CD4-positive, alpha-beta T cell treated with Interleukin-4 for 4 hours (primary cell): ENCODE measurements around the gene SIRT2.
A peak's percentile ranks its signal among the peaks of the same experiment; 100 is the strongest.
"Not testable (repeated sequence)": the region's sequence is repeated elsewhere in the genome, so short reads cannot be mapped to it uniquely, and the experiment has no call there.

Experiments
- DNase-seq: peaks from one replicate; pipeline ENCODE4 v3.0.0-alpha.2; 2020

The SIRT2 gene

DNA sequence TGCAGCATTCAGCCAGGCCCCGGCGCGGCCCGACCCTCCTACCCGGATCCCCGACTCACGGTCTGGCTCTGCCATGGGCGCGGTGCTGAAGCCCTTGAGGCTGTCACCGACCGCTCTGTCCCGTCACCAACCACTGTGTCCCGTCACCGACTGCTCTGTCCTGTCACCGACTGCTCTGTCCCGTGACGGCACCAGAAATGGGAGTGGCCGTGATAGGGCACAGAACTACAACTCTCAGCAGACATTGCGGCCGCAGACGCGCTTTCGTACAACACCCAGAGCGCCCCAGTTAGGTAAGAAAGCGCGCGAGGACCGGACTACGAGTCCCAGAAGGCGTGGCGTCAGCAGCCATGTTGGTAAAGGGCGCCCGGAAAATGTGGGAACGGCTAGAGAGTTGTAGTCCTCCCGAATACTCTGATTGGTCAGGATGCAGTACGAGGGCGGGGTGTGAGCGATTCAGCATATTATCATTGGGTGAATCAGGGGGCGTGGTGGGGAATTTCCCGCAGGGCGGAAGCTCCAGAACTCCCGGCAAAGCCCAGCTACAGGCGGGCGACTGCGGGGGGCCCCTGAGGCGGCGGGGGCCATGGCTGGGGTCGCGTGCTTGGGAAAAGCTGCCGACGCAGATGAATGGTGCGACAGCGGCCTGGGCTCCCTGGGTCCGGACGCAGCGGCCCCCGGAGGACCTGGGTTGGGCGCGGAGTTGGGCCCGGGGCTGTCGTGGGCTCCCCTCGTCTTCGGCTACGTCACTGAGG is at the start of gene SIRT2, which contains the start of gene NFKBIB:
Gene SIRT2, minus strand, starts transcription at position 172 of the 755 bp plus-strand sequence. Its CDS starts 97 bp downstream, at position 75.
Gene NFKBIB, plus strand, starts transcription at position 523 of the 755 bp plus-strand sequence. Its CDS starts 64 bp downstream, at position 587.
- peak; percentile 100 for DNase-seq

DNA sequence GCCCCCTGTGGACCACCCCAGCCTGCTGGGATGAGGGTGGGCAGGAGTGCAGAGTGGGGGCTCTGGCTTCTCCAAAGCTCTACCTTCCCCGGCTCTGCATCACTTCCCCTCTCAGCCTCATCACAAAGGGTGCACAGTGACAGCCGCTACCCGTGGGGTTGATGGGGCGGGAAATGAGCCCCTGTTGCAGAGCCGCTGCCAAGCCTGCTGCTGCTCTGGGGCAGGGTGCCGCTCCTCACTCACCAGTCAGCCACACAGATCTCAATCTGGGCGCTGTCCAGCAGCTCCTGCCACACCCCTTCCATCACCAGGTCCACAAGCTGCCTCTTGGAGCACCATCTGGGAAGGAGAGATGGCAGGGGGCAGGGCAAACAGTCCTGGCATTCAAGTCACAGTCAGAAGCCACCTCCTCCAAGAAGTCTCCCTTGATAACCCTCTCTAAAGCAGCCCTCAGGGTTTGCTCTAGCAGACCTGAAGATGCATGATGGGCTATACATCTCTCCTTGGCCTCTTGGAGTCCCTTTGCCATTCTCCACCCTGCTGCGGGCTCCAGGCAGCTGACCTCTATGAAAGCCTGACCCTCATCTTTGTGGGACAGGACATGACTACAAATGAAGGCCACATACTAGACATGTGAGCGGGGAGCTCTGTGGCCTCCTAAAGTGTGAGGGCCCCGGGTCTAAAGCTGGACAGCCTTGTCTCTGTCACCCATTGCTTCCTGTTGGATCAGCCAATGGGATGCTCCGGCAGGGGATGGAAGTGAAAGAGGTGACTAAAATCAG is 47.0 kb upstream of the SIRT2 start:
- DNase-seq: no peak

DNA sequence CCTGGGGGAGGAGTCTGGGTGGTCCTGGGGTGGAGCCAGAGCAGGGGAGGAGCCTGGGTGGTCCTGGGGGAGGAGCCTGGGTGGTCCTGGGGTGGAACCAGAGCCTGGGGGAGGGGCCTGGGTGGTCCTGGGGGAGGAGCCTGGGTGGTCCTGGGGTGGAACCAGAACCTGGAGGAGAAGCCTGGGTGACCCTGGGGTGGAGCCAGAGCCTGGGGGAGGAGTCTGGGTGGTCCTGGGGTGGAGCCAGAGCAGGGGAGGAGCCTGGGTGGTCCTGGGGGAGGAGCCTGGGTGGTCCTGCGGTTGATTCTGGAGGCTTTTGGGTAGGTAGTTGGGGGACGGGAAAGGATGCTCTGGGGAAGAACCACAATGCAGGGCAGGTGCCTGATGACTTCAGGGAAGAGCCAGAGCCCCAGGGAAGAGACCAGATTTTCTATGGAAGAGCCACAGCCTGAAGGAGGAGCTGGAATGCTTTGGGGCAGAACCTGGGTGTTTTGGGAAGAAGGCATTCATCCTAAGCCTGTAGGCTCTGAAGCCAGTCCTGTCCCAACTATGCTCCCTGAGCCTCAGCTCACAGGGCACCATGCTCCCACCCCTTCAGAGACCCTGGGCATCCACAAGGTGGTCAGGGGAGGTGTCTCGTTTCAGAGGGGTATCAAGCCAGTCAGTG is 46.3 kb upstream of the SIRT2 start:
- DNase-seq: no peak

DNA sequence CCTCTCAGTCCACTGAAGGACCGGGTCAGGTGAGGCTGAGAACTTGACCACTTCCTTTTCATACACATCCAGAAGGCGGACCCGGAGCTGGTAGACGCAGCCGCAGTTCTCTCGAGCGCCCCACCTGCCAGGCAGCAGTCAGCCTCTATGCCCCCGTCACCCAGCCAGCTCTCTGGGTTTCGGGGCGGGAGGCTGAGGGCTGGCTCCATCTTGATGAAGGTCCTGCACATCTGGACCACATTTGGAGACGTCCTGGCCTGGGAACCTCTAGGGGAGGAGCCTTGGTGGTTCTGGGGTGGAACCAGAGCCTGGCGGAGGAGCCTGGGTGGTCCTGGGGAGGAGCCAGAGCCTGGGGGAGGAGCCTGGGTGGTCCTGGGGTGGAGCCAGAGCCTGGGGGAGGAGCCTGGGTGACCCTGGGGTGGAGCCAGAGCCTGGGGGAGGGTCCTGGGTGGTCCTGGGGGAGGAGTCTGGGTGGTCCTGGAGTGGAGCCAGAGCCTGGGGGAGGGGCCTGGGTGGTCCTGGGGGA is 45.6 kb upstream of the SIRT2 start:
- DNase-seq: no peak

DNA sequence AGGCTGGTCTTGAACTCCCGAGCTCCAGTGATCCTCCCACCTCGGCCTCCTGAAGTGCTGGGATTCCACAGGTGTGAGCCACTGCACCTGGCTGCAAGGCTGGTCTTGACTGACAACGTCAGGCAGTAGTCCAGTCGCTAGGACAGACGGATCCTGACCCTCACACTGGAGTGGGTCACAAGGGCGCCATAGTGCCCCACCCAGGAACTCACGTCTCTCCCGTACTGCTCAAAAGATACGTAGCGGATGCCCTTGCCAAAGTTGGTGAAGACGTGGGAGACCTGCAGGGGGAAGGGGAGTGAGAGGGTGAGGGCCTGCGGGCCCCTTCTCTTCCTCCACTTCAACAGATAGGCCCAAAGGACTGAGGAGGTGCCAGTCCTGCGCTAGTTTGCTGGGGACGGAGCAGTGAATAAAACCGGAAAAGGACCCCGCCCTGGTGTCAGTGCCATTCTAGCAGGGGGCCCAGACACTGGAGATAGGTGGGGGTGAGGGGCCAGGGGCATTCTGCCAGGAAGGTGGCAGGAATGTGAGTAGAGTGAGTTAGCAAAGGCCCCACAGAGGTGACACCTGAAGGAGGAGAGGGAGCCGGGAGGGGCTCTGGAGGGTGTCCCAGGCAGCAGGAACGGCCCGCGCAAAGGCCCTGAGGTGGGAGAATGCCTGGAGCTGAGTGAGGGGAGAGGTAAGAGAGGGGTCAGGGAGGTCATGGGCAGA is 43.2 kb upstream of the SIRT2 start:
- no peak for DNase-seq

DNA sequence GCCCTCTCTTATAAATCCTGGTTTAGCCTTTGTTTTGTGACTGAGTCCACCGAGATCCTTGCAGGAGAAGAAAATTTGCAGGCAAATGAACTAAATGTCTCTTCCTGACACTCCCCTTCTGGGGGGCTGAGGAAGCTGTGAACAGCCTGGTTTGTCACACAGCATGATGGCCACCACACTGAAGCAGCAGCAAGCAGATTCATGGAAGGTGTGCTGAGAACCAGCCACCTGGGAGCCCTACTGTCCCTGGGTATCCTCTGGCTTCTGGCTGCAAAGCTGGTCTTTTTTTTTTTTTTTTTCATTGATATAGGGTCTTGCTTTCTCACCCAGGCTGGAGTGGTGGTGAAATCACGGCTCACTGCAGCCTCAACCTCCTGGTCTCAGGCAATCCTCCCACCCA is 42.6 kb upstream of the SIRT2 start:
- DNase-seq: no peak

DNA sequence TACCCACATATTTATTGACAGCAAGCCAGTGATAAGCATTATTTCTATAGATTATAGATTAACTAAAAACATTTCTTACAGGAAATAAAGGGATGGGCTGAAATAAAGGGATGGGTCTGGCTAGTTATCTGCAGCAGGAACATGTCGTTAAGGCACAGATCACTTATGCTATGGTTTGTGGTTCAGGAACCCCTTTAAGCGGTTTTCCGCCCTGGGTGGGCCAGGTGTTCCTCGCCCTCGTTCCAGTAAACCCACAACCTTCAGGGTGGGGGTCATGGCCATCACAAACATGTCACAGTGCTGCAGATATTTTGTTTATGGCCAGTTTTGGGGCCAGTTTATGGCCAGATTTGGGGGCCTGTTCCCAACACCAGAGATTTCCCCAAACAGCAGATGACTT is 42.0 kb upstream of the SIRT2 start:
- not testable (repeated sequence) for DNase-seq

DNA sequence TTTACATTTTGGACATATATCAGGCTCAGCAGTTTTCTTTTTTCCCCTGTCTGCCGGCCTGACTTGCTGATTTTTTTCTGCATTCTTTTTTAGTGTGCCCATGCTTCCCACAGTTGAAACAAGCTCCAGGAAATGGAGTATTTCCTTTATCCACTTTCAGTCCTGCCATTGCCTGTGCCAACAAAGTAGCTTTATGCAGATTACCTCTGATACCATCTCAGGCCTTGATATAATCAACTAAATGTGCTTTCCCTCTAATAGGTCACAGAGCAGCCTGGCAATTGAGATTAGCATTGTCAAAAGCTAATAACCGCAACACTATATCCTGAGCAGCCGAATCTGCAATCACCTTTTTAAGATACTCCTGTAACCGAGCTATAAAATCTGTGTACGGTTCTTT is 40.5 kb upstream of the SIRT2 start:
- no peak for DNase-seq

DNA sequence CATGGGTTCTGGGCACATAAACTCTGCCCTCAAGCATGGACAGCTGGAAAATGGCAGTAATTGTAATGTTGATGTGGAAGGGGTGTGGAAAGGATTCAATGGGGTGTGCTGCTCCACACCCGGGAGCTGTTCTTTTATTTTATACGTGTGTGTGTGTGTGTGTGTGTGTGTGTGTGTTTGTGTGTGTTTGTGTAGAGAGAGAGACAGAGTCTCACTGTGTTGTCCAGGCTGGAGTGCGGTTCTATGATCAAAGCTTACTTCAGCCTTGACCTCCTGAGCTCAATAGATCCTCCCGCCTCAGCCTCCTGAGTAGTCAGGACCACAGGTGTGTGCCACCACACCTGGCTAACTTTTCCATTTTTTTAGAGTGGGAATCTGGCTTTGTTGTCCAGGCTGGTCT is 34.1 kb upstream of the SIRT2 start:
- DNase-seq: no peak

DNA sequence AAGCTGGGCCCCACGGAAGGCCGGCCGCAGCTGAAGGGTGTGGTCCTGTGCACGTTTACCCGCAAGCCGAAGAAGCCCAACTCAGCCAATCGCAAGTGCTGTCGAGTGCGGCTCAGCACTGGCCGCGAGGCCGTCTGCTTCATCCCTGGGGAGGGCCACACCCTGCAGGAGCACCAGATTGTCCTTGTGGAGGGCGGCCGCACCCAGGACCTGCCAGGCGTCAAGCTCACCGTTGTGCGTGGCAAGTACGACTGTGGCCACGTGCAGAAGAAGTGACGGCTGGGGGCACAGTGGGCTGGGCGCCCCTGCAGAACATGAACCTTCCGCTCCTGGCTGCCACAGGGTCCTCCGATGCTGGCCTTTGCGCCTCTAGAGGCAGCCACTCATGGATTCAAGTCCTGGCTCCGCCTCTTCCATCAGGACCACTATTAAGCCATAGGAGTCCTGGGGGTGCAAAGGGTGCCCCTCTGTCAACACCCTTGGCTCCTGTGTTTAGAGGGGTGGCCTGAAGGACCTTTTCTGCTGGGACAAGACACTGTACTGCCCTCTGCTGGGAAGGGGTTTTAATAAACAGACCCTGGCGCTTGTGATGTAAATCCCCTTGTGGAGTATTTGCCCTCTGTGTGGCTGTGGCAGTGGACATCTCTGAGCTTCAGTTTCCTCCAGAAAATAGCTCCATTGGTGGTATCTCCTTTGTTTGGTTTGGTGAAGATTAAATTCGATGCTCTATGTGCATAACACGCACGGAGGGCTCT is 33.2 kb upstream of the SIRT2 start:
- peak; percentile 47 for DNase-seq

DNA sequence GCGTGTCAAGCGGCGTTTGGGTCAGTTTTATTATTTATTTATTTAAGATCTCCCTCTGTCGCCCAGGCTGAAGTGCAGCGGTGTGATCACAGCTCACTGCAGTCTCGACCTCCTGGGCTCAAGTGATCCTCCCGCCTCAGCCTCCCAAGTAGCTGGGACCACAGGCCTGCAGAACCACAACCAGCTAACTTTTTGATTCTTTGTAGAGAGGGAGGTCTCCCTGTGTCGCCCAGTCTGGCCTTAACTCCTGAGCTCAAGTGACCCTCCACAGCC is 32.0 kb upstream of the SIRT2 start:
- no peak for DNase-seq

DNA sequence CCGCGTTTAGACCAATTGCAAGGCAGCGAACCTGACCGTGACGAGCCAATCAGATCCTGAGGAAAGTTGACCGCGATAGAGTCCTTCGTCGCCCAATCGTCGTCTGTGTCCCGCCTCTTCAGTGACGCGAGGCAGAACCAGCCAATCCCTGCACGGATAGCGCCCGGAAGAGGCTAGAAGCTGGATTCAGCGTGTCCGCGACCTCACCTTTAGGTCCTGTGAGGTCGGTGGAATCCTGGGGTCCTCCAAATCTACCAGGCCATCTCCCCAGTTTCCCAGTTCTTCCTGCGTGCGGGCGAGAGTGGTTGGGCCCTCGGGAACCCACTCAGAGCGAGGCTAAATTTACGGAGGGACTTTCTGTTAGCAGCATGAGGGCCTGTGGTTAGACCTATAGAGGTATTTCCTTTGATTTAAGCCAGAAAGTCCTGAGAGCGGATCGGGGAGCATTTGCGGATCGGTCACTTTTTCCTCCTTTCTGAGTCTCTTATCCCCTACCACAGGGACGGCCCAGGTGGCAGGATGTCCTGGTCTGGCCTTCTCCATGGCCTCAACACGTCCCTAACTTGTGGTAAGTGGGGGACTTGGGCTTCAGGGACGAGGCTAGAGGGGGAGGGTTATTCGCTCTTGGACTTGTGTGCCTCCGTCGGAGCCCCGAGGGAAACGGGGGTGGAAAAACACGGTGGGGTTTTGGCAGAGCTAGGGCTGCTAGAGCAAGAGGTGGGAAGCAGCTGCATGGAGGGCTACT is 31.5 kb upstream of the SIRT2 start, which contains the start of gene MRPS12:
Gene MRPS12, plus strand, starts transcription at position 169 of the 745 bp plus-strand sequence. Its CDS starts 351 bp downstream, at position 520.
- DNase-seq: peak; percentile 99

DNA sequence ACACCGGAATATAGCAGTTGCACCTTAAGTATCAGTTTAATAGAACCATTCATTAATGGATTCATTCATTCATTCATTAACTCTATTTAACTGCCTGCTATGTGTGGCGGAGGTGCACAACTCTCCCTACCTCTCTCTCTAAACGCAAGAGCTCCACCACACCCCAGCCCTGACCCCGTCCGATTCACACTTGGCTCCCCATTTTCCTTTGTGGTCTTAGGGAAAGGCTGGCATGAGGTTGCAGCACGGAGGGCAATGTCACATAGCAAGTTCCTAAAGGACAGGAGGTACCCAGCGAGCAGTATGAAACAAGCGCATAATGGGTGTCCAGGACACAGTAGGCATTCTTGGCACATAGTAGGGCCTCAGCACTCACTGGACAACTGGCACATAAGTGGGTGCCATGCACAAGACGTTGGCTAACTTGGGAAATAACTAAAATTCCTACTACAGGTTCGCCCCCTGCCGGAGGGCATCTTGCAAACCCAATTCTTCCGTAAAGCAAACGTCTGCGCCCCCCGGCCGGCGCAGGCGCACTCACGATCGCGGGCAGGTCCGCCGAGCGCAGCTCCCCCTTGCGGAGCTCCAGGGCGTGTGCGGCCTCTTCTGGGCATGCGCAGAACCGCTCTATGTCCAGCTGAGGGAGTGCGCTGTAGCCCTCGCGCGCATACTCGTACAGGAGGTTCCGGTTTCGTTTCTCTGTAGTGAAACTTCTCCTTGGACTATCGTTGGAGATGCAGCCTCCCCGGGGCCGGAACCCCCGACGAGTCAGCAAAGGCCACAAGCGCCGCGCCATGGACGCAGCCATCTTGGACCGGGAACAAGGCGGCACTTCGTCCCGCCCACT is 30.7 kb upstream of the SIRT2 start, which contains the start of gene SARS2:
Gene SARS2, minus strand, starts transcription at position 835 of the 847 bp plus-strand sequence. Its CDS starts 27 bp downstream, at position 808.
- DNase-seq: peak; percentile 90

DNA sequence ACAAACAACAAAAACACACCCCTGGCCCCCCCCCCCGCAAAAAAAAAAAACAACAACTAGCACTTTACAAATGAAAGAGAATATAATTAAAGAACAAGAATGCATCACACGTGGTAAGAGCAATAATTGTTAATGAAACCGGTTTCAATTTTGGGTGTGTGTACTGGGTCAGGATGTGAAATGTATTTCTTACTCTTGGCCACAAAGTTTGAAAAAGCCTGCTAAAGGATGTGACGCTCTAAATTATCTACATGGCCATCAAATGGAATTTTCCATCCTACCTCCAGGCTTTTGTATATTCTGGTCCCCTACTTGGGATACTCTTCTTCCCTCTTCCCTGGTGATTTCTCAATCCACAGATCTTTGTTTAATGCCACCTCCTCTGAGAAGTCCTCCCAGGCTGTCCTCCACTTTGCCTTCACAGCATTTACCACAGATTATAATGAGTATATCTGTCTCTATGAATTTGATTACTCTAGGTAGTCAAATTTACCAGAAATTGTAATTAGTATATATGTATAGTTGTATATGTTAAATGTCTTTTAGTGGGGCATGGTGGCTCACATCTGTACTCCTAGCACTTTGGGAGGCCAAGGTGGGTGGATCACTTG is 29.1 kb upstream of the SIRT2 start:
- peak; percentile 30 for DNase-seq

DNA sequence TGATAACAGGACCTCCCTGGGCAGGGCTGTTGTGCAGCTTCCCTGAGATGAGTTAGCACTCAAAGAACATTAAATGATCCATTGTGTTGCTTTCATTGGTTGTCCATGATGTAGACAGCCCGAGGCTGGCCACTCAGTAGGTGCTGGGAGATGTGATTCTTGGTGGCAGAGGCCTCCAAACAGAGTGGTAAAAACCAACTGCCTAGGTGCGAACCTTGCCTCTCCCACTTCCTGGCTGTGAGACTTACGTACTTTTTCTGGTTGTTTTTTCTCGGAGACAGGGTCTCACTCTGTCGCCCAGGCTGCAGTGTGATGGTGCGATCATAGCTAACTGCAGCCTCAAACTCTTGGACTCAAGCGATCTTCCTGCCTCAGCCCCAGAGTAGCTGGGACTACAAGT is 25.0 kb upstream of the SIRT2 start:
- peak; percentile 56 for DNase-seq

DNA sequence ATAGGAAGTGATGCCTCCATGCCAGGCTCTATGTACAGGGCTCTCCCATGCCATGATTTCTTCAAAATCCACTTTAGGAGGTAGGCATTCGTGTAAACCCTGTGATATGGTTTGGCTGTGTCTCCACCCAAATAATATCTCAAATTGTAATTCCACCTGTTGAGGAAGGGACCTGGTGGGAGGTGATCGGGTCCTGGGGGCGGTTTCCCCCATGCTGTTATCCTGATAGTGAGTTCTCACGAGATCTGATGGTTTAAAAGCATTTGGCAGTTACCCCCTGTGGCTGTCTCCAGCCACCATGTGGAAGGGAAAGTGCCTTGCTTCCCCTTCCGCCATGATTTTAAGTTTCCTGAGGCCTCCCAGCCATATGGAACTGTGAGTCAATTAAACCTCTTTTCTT is 23.1 kb upstream of the SIRT2 start:
- no peak for DNase-seq

DNA sequence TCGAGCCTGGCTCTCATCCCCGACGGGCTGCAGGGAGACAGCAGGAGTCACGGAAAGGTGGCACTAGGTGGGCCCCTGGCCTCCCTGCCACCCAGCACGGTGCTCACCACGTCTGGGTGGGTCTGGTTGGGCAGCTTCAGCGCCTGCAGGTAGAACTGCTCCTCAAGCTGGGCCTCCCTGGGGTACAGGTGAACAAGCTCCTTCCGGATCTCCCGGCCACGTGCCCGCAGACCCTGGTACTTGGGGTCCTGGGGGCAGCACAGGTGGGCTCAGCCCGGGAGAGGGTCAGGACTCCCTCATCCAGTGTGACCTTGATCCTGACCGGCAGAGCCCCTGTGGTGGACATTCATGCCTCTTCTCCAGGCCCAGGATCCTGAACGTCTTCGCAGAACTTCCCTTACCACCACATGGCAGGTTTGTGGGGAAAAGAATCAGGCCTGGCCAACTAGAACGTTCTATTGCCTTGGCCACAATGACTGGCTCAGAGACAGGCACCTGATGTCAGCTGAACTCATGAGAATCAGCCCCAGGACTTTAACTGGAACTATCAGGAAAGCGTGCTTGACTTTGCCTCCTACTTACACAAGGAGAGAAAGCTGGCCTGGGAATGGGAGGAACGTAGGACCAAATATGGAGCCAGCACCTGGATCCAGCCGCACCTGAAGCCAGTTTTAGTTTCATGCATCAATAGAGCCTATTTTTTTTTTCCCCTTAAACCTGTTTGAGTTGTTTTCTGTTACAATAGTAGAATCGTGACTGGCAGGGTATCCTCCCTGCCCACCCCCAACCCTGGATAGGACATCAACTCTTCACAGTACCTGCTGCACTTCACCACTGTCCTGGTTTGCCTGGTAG is 22.2 kb upstream of the SIRT2 start:
- DNase-seq: no peak

DNA sequence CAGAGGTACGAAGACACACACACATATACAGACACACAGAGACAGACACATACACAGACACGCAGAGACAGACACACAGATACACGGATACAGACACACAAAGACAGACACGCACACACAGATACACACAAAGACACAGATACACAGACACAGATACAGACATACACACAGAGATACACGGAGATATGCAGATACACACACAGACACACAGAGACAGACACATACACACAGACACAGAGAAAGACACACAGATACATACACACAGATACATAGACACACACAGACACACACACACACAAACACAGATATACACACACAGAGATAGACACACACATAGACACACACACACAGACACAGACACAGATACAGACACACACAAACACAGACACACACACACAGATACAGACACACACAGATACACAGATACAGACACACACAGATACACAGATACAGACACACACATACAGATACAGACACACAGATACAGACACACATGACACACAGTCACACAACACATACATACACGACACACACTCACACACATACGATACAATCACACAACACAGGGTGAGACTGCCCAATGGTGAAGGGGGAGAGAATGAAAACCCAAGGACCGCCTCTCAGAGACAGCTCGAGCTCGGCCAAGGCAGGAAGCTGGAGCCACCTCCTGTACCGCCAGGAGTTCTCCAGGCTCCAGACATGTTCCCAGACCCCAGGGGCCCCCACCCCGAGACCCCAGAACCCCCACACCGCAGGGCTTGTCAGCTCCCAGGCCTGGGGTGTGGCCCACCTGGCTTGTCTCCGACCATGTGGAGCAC is 21.4 kb upstream of the SIRT2 start:
- DNase-seq: no peak
